ENCODE measurements around the gene WWC2. TPM values are rescaled to one million over a fixed set of nuclear protein-coding genes. Genes with fewer than 3 reads are reported as not detected.

WWC2 gene
- total RNA-seq, 1 donor from 2014 or later, result 39.6 TPM

- H3K27ac ChIP-seq, result no peak overlapping the region
- no peaks in the 10 kb centered on the region for H4K20me1 ChIP-seq (ENCODE audit: low read depth)
- H3F3A ChIP-seq (ENCODE audit: low read depth), result peaks cover 5% of the 10 kb centered on the region
- no peaks in the 10 kb centered on the region for H3K9me3 ChIP-seq (ENCODE audit: low read depth)
- no peaks in the 10 kb centered on the region for H3K79me2 ChIP-seq (ENCODE audit: low read depth)
- Mint-ChIP-seq H3K9me3 (no peaks in the 10 kb centered on the region), H3K36me3 (peaks cover 9% of the 10 kb centered on the region), H3K27me3 (ENCODE audit: insufficient read depth, low read depth) (no peaks in the 10 kb centered on the region), H3K27ac (no peak overlapping the region), H3K4me3 (no peak overlapping the region), H3K4me1 (peaks cover 3% of the 10 kb centered on the region)
- H2AFZ ChIP-seq (replicated peaks), result no peak overlapping the region
- peaks cover 6% of the 10 kb centered on the region for H3K4me1 ChIP-seq
- peaks cover 9% of the 10 kb centered on the region for H3K36me3 ChIP-seq
- peak; percentile 52 for DNase-seq (ENCODE audit: low spot score)
- H3K4me2 ChIP-seq, result no peak overlapping the region
- TF ChIP-seq CTCF (IDR thresholded peaks at IDR 0.05) (peak; percentile 54), EZH2 (IDR thresholded peaks at IDR 0.05) (no peak)
- H3K9ac ChIP-seq, result no peak overlapping the region
- H3K27me3 ChIP-seq, result no peaks in the 10 kb centered on the region
- no peak overlapping the region for H3K4me3 ChIP-seq
These were observed 150.8 kb downstream of the WWC2 start for GRCh38 chr4:183249854-183250253.

DNA sequence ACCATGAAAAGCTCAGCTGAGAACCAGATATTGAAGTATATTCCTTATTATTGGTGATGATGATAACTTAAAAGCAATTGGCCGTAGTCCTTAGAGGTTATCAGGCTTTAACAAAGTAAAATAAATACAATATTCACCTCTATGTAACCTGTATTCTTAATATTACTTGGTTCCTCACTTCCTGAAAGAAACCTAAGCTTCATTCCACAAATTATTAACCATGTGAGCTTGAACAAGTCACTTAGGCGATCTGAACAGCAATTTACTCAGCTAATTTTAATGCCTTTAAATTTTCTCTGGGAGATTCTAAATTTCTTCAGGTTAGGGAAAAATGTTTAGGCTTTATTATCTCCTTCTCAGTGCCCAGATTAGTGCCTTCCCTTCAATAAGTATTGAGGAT, 151.8 kb downstream of the WWC2 start:
- Histone ChIP-seq H3K79me2 (ENCODE audit: low read depth) (no peaks in the 10 kb centered on the region), H4K20me1 (ENCODE audit: low read depth) (no peaks in the 10 kb centered on the region), H3F3A (ENCODE audit: low read depth) (peaks cover 5% of the 10 kb centered on the region), H3K36me3 (peaks cover 9% of the 10 kb centered on the region), H3K9ac (no peak overlapping the region), H2AFZ (replicated peaks) (no peak overlapping the region), H3K9me3 (ENCODE audit: low read depth) (no peaks in the 10 kb centered on the region), H3K4me1 (no peaks in the 10 kb centered on the region), H3K27ac (peak overlapping the region; percentile 53), H3K4me3 (no peak overlapping the region), H3K4me2 (no peak overlapping the region), H3K27me3 (no peaks in the 10 kb centered on the region)
- no peaks in the 10 kb centered on the region for H3K9me3 Mint-ChIP-seq
- no peaks in the 10 kb centered on the region for H3K27me3 Mint-ChIP-seq (ENCODE audit: insufficient read depth, low read depth)
- peaks cover 2% of the 10 kb centered on the region for H3K36me3 Mint-ChIP-seq
- no peak for TF ChIP-seq EZH2 (IDR thresholded peaks at IDR 0.05)
- TF ChIP-seq CTCF (IDR thresholded peaks at IDR 0.05), result no peak
- no peak for TF ChIP-seq EZH2phosphoT487 (IDR thresholded peaks at IDR 0.05)
- no peak for DNase-seq (ENCODE audit: low spot score)
- H3K4me1 Mint-ChIP-seq, result no peaks in the 10 kb centered on the region
- H3K4me3 Mint-ChIP-seq, result no peak overlapping the region
- no peak overlapping the region for H3K27ac Mint-ChIP-seq

- no peak overlapping the region for H3K27ac ChIP-seq
- H2AFZ ChIP-seq (replicated peaks), result no peak overlapping the region
- no peak overlapping the region for H3K9ac ChIP-seq
- H3F3A ChIP-seq (ENCODE audit: low read depth), result peaks cover 8% of the 10 kb centered on the region
- H3K79me2 ChIP-seq (ENCODE audit: low read depth), result no peaks in the 10 kb centered on the region
- TF ChIP-seq CTCF (IDR thresholded peaks at IDR 0.05), result no peak
- no peak for TF ChIP-seq EZH2 (IDR thresholded peaks at IDR 0.05)
- TF ChIP-seq EZH2phosphoT487 (IDR thresholded peaks at IDR 0.05), result no peak
- Mint-ChIP-seq H3K4me3 (no peak overlapping the region), H3K4me1 (no peaks in the 10 kb centered on the region), H3K27me3 (ENCODE audit: insufficient read depth, low read depth) (peaks cover 3% of the 10 kb centered on the region), H3K9me3 (no peaks in the 10 kb centered on the region), H3K27ac (no peak overlapping the region), H3K36me3 (peaks cover 3% of the 10 kb centered on the region)
- no peaks in the 10 kb centered on the region for H4K20me1 ChIP-seq (ENCODE audit: low read depth)
- H3K4me3 ChIP-seq, result no peak overlapping the region
- no peak overlapping the region for H3K4me2 ChIP-seq
- DNase-seq (ENCODE audit: low spot score), result no peak
- no peaks in the 10 kb centered on the region for H3K36me3 ChIP-seq
- no peaks in the 10 kb centered on the region for H3K27me3 ChIP-seq
- no peaks in the 10 kb centered on the region for H3K9me3 ChIP-seq (ENCODE audit: low read depth)
- H3K4me1 ChIP-seq, result no peaks in the 10 kb centered on the region
These were observed 153.9 kb downstream of the WWC2 start for GRCh38 chr4:183252959-183253358.
